ENCODE measurements around the gene DHTKD1.
"Not testable (repeated sequence)": the region's sequence is repeated elsewhere in the genome, so short reads cannot be mapped to it uniquely, and the experiment has no call there.

DHTKD1 gene

GRCh38 chr10:12150163-12150562 lies 81.4 kb downstream of the DHTKD1 start:
- DNase-seq (ENCODE audit: low read depth in 2 of 2), result no peak

GRCh38 chr10:12154516-12154915 lies 85.8 kb downstream of the DHTKD1 start:
- DNase-seq (ENCODE audit: low read depth in 2 of 2), result no peak

GRCh38 chr10:12156367-12157123 lies 87.8 kb downstream of the DHTKD1 start:
- no peak for DNase-seq (ENCODE audit: low read depth in 2 of 2)

- no peak for DNase-seq (ENCODE audit: low read depth in 2 of 2)
Measured at GRCh38 chr10:12158111-12158510, 89.4 kb downstream of the DHTKD1 start.

GRCh38 chr10:12160664-12161063 lies 91.9 kb downstream of the DHTKD1 start:
- DNase-seq (ENCODE audit: low read depth in 2 of 2), result no peak

- no peak for DNase-seq (ENCODE audit: low read depth in 2 of 2)
Measured at GRCh38 chr10:12162927-12163326, 94.2 kb downstream of the DHTKD1 start.

GRCh38 chr10:12164085-12164484 lies 95.3 kb downstream of the DHTKD1 start:
- DNase-seq (ENCODE audit: low read depth in 2 of 2), result no peak

GRCh38 chr10:12165036-12165435 lies 96.3 kb downstream of the DHTKD1 start:
- no peak for DNase-seq (ENCODE audit: low read depth in 2 of 2)

- DNase-seq (ENCODE audit: low read depth in 2 of 2), result no peak
Measured at GRCh38 chr10:12165999-12166775, 97.4 kb downstream of the DHTKD1 start.

- DNase-seq (ENCODE audit: low read depth in 2 of 2), result not testable (repeated sequence)
Measured at GRCh38 chr10:12171512-12171911, 102.8 kb downstream of the DHTKD1 start.
